GM21447 (cell line): Measurements from ENCODE around the gene CUL4A.
A peak's percentile ranks its signal among the peaks of the same experiment; 100 is the strongest.

Experiments
- ATAC-seq: cut with Tn5 transposase; IDR thresholded peaks from one replicate; pipeline ENCODE4 v1.9.1; 2021; ENCODE audit not compliant: unreplicated experiment

Gene CUL4A

DNA sequence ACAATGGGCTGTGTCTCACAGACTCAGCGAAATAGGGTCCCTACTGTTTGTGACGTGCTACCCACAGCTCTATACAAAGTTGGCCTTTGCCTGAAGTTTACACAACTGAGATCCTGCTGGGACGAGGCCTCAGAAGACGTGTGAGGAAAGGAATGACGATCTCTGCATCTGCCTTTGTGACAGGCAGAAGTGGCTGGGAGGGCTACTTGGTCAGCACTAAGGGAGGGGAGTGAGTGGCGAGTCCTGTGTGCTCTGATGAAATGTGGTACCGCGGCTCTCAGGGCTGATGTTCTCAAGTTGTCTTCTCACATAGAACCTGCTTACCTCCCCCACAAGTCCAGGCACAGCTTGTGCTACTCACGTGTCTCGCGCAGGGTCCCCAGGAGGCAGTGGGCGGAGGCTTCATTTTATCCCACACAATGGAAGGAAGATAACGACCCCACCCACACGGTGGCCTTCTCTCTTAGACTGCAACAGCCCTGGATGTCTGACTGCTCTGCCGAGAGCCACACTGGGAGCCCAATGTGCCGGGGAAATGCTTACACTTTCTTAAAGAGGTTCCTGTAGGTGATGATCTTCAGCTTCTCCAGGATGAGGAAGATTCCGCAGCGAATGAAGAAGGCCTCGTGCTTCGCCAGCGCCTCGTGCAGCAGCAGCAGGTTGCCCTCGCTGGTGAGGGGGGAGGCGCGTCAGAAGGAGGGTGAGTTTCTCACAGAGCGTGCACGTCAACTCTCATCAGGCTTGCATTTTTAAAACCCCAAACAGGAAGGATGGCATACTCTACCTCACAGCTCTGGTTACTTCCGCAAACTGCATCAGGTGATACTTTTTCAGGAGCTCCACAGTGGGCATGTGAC, 29.8 kb upstream of the CUL4A start:
- ATAC-seq, result no peak

GRCh38 chr13:113182046-113182445, 27.4 kb upstream of the CUL4A start:
- ATAC-seq, result no peak

GRCh38 chr13:113183450-113184129, 25.8 kb upstream of the CUL4A start:
- ATAC-seq, result no peak

GRCh38 chr13:113184568-113185440, 24.6 kb upstream of the CUL4A start:
- no peak for ATAC-seq

- peak; percentile 86 for ATAC-seq
These were observed 23.1 kb upstream of the CUL4A start for GRCh38 chr13:113186061-113186900.

GRCh38 chr13:113187263-113187669, 22.1 kb upstream of the CUL4A start:
- no peak for ATAC-seq

DNA sequence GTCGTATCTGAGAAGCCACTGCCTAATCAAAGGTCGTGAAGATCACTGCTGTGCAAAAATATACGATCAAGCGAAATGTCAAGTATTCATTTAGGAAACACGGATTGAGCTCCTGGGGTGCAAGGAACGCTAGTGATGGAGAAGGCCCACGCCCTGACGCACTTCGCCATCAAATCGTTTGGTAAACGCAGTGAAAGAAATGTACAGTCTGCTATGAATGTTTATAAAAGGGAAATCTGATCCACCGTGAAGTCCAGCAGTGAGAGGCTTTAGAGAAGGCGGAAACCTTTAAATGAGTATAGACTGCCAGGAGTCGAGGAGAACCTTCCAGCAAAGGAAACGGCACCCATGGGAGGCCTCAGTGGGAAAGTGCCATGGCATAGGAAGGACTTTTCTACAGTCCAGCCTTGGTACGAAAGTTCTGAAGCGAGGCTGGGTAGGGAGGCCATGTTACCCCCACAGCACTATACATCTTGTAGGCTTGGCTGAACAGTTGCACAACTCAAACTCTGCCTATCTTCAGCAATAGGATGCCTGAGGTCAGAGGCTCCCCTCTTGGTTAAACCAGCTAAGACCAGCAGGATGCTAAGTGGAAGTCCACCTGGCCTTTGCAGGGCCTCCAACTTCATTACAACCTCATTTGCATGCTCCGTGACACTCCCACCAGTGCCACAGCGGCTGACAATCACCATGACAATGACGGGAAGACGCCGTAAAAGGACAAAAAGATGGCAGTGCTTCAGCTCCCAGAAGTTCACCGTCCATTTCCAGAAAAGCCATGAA, 21.3 kb upstream of the CUL4A start:
- ATAC-seq, result no peak

GRCh38 chr13:113190181-113190580, 19.2 kb upstream of the CUL4A start:
- no peak for ATAC-seq

DNA sequence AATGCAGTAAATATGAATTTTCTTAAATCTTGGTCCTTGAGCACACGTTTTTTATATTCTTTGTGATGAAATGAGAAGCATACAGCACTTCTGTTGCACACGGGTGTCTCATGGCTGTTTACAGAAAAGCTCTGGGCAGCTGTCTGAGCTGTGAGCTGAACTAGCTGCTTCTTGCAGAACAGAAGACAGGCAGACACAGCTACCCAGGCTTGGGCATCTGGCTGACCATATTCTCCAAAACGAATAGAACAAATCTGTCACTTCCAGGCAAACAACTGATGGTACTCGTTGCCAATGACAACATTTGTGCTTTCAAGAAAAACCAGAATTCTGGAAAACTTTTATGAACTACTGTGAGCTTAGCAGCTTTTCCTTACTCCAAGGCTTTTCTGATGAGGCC, 17.1 kb upstream of the CUL4A start:
- ATAC-seq, result no peak

GRCh38 chr13:113192902-113193301, 16.5 kb upstream of the CUL4A start:
- no peak for ATAC-seq

- no peak for ATAC-seq
These were observed 14.1 kb upstream of the CUL4A start for GRCh38 chr13:113195360-113195759.

DNA sequence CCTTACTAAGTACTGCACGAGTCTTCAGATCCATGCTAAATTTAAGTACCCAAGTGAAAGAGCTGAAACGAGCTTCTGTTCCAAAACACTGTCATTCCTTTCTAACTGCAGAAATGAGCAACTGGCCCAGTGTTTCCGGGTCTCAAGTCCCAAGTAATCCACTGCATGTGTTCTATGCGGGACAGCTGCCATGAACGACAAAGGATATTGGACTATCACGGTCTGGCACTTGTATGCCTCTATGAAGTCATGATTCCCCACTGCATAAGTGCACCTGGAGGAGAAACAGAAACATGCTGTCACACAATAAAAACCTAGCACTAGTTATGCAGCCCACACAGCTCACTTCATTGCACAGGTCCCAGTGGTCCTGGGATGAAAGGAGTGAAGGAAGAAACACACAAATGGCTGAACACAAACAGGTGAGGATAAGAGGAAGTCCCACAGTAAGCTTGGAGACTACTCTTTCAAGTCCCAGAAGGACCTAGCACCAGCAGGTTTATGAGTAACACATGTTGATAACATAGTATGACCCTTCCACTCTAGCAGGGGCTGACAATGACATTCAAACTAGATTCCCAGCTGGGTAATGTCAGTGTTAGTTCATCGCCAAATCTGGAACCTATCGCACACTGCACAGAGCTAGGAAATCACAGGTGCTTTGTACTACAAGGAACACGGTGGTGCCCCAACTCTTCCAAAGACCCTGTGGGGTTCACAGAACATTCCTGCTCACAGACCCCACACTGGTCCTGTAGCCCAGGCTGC, 12.3 kb upstream of the CUL4A start:
- no peak for ATAC-seq

DNA sequence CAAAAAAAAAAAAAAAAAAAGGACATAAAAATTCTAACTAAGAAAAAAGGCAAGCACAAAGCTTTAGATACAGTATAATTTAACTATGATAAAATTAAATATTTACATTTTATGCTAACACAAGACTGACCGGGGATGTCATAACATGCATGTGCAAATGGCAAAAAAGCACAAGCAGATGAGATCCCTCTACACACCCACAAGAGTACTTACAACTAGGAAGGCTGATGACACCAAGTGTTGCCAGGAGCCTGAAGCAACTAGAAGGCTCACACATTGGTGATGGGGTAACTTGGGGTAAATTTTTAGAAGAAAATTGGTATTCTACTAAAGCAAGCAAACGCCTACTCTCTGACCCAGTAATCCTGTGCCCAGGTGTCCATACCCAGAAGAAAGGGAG, 7.6 kb upstream of the CUL4A start:
- no peak for ATAC-seq

DNA sequence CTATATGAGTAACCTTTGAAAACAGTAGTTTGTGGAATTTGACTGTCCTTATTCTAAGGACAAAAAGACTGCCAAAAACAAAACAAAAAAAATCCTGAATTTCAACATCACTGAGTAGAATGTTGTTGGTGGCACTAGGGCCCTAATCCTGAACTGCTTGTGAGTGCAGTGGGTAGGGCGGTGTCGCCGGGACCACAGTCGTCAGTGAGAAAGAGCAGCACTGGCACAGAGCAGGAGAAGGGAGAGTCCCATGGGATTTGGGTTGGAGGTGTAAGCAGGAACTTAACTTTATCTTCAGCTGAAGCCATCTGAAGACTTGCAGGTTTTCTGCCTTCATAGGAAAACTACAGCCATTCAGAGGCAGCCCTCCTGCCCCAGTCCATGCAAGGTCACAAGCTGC, 6.5 kb upstream of the CUL4A start:
- ATAC-seq, result no peak

GRCh38 chr13:113203507-113204377, 5.7 kb upstream of the CUL4A start:
- no peak for ATAC-seq

GRCh38 chr13:113204378-113204734, 5.1 kb upstream of the CUL4A start:
- ATAC-seq, result no peak

- no peak for ATAC-seq
These were observed 3.9 kb upstream of the CUL4A start for GRCh38 chr13:113205428-113205931.

DNA sequence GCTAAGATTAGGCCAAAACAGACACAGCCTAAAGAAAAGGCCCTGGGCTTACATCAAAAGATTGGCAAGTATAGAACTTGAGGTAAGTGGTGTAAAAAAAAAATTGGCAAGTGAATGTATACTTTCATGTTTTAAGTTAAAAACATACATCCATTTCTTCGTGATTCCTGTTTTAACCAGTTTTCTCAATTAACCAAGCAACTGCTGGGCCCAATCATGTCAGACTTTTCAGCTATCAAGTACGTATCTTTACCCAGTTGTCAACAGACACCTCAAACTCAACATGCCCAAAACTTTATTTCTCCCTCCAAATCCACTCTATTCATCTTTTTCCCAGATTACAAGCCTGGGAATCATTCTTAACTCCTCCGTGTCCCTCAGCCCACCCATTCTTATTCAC, 2.0 kb upstream of the CUL4A start:
- ATAC-seq, result no peak
